ENCODE measurements around the gene SHANK1. TPM values are rescaled to one million over a fixed set of nuclear protein-coding genes. Genes with fewer than 3 reads are reported as not detected.
"Not testable (repeated sequence)": the region's sequence is repeated elsewhere in the genome, so short reads cannot be mapped to it uniquely, and the experiment has no call there.

The SHANK1 gene
- total and polyA plus RNA-seq, 2 of the 13 experiments (the other 11 are each of a cell fraction or from before 2014, with no cell fraction given) = not detected

GRCh38 chr19:50768277-50768676 lies 48.7 kb upstream of the SHANK1 start (continued):
- TF ChIP-seq, protein P1, sequence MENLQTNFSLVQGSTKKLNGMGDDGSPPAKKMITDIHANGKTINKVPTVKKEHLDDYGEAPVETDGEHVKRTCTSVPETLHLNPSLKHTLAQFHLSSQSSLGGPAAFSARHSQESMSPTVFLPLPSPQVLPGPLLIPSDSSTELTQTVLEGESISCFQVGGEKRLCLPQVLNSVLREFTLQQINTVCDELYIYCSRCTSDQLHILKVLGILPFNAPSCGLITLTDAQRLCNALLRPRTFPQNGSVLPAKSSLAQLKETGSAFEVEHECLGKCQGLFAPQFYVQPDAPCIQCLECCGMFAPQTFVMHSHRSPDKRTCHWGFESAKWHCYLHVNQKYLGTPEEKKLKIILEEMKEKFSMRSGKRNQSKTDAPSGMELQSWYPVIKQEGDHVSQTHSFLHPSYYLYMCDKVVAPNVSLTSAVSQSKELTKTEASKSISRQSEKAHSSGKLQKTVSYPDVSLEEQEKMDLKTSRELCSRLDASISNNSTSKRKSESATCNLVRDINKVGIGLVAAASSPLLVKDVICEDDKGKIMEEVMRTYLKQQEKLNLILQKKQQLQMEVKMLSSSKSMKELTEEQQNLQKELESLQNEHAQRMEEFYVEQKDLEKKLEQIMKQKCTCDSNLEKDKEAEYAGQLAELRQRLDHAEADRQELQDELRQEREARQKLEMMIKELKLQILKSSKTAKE (CRISPR knock-in tag; IDR thresholded peaks at IDR 0.05; ENCODE audit: borderline replicate concordance) = no peak
- TF ChIP-seq GLI4 (CRISPR knock-in tag; IDR thresholded peaks at IDR 0.05; ENCODE audit: borderline replicate concordance) = no peak
- TF ChIP-seq ZFAT (CRISPR knock-in tag; conservative IDR thresholded peaks at IDR 0.05) = no peak
- TF ChIP-seq ZNF747 (CRISPR knock-in tag; IDR thresholded peaks at IDR 0.05; ENCODE audit: borderline replicate concordance) = no peak
- no peak for TF ChIP-seq ZNF160 (CRISPR knock-in tag; IDR thresholded peaks at IDR 0.05)
- TF ChIP-seq FOXC1 (CRISPR knock-in tag; IDR thresholded peaks at IDR 0.05; ENCODE audit: borderline replicate concordance) = no peak
- TF ChIP-seq RELA (CRISPR knock-in tag; IDR thresholded peaks at IDR 0.05) = no peak
- TF ChIP-seq, protein P2, sequence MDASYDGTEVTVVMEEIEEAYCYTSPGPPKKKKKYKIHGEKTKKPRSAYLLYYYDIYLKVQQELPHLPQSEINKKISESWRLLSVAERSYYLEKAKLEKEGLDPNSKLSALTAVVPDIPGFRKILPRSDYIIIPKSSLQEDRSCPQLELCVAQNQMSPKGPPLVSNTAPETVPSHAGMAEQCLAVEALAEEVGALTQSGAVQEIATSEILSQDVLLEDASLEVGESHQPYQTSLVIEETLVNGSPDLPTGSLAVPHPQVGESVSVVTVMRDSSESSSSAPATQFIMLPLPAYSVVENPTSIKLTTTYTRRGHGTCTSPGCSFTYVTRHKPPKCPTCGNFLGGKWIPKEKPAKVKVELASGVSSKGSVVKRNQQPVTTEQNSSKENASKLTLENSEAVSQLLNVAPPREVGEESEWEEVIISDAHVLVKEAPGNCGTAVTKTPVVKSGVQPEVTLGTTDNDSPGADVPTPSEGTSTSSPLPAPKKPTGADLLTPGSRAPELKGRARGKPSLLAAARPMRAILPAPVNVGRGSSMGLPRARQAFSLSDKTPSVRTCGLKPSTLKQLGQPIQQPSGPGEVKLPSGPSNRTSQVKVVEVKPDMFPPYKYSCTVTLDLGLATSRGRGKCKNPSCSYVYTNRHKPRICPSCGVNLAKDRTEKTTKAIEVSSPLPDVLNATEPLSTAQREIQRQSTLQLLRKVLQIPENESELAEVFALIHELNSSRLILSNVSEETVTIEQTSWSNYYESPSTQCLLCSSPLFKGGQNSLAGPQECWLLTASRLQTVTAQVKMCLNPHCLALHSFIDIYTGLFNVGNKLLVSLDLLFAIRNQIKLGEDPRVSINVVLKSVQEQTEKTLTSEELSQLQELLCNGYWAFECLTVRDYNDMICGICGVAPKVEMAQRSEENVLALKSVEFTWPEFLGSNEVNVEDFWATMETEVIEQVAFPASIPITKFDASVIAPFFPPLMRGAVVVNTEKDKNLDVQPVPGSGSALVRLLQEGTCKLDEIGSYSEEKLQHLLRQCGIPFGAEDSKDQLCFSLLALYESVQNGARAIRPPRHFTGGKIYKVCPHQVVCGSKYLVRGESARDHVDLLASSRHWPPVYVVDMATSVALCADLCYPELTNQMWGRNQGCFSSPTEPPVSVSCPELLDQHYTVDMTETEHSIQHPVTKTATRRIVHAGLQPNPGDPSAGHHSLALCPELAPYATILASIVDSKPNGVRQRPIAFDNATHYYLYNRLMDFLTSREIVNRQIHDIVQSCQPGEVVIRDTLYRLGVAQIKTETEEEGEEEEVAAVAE (CRISPR knock-in tag; IDR thresholded peaks at IDR 0.05; ENCODE audit: borderline replicate concordance) = no peak

- H3K27me3 ChIP-seq (ENCODE audit: control insufficient read depth in 1 of 2, insufficient read depth in 2 of 2, low read length in 2 of 2); ATAC-seq; POLR2A ChIA-PET; H2AFZ ChIP-seq (ENCODE audit: low read length); H3K9ac ChIP-seq (ENCODE audit: insufficient read depth, low read depth, low read length); H3K4me3 ChIP-seq (replicated peaks in 1 of 3; ENCODE audit: insufficient read depth in 1 of 3, low read depth in 2 of 3, low read length in 3 of 3); intact Hi-C loops (cut with micrococcal nuclease; ENCODE audit: unreplicated experiment); BruUV-seq (replicated peaks); FAIRE-seq; DNase-seq (ENCODE audit: low spot score); H3K4me1 ChIP-seq (ENCODE audit: insufficient read depth, low read length); CTCF ChIA-PET (ENCODE audit: low intra/inter-chr PET ratio, low total read pairs); H3K9me3 ChIP-seq (ENCODE audit: low read length); H4K20me1 ChIP-seq (ENCODE audit: insufficient read depth, low read length); in situ Hi-C loops (cut with HindIII; ENCODE audit: extremely low pct_ligation_motif_present, low pct_unique_long_range_greater_than_20kb); H3K27ac ChIP-seq (ENCODE audit: extremely low read length, insufficient read depth, low read length); H3K36me3 ChIP-seq (replicated peaks in 1 of 2; ENCODE audit: control insufficient read depth in 1 of 2, insufficient read depth in 2 of 2, low read length in 2 of 2); H3K79me2 ChIP-seq (ENCODE audit: insufficient read depth, low read length); H3K4me2 ChIP-seq (ENCODE audit: low read depth, low read length): not testable (repeated sequence)
- WGBS (ENCODE audit: low lambda C conversion rate) = 3% methylated on average over 5 of the region's 5 CpGs
Observed at GRCh38 chr19:50767263-50767662, 47.7 kb upstream of the SHANK1 start.

- CTCF ChIA-PET (ENCODE audit: low intra/inter-chr PET ratio, low total read pairs); H3K27me3 ChIP-seq (ENCODE audit: control insufficient read depth in 1 of 2, insufficient read depth in 2 of 2, low read length in 2 of 2); intact Hi-C loops (cut with micrococcal nuclease; ENCODE audit: unreplicated experiment); FAIRE-seq; H3K4me2 ChIP-seq (ENCODE audit: low read depth, low read length); H3K36me3 ChIP-seq (replicated peaks in 1 of 2; ENCODE audit: control insufficient read depth in 1 of 2, insufficient read depth in 2 of 2, low read length in 2 of 2); H3K27ac ChIP-seq (ENCODE audit: extremely low read length, insufficient read depth, low read length); H3K4me1 ChIP-seq (ENCODE audit: insufficient read depth, low read length); H2AFZ ChIP-seq (ENCODE audit: low read length); DNase-seq (ENCODE audit: low spot score); H3K9ac ChIP-seq (ENCODE audit: insufficient read depth, low read depth, low read length); H4K20me1 ChIP-seq (ENCODE audit: insufficient read depth, low read length); H3K4me3 ChIP-seq (replicated peaks in 1 of 3; ENCODE audit: insufficient read depth in 1 of 3, low read depth in 2 of 3, low read length in 3 of 3); ATAC-seq; in situ Hi-C loops (cut with HindIII; ENCODE audit: extremely low pct_ligation_motif_present, low pct_unique_long_range_greater_than_20kb); BruUV-seq (replicated peaks); H3K79me2 ChIP-seq (ENCODE audit: insufficient read depth, low read length); H3K9me3 ChIP-seq (ENCODE audit: low read length): not testable (repeated sequence)
- POLR2A ChIA-PET = interaction anchor here (0.6 kb wide), 1 partner anchor 573 kb away, joined by 4 read pairs; no protein-coding TSS in a partner anchor
- WGBS (ENCODE audit: low lambda C conversion rate) = 13% methylated on average over 8 of the region's 12 CpGs
Observed at GRCh38 chr19:50766746-50767145, 47.1 kb upstream of the SHANK1 start.

Data from HepG2 (cell line).